Measurements from ENCODE around the gene PTGFRN.

GRCh38 chr1:116933606-116934515 lies 24.1 kb downstream of the PTGFRN start:
- TF ChIP-seq CTCF (conservative IDR thresholded peaks at IDR 0.05; ENCODE audit: low read depth in 2 of 2) (no peak), REST (IDR thresholded peaks at IDR 0.05; ENCODE audit: unreplicated experiment) (no peak), POLR2AphosphoS5 (IDR thresholded peaks at IDR 0.05; ENCODE audit: low read depth) (no peak), STAT1 (IDR thresholded peaks at IDR 0.05; ENCODE audit: unreplicated experiment) (no peak), CREB1 (CRISPR knock-in tag; IDR thresholded peaks at IDR 0.05; ENCODE audit: low read depth) (no peak), JUNB (IDR thresholded peaks at IDR 0.05; ENCODE audit: unreplicated experiment) (no peak), EZH2 (IDR thresholded peaks at IDR 0.05; ENCODE audit: low read depth, unreplicated experiment) (no peak), ZNF114 (CRISPR knock-in tag; IDR thresholded peaks at IDR 0.05) (no peak), EZH2phosphoT487 (IDR thresholded peaks at IDR 0.05; ENCODE audit: unreplicated experiment) (no peak), ZNF331 (CRISPR knock-in tag; IDR thresholded peaks at IDR 0.05; ENCODE audit: low read depth) (no peak), NANOG (IDR thresholded peaks at IDR 0.05; ENCODE audit: borderline replicate concordance) (no peak)
- TF ChIP-seq, protein P1, sequence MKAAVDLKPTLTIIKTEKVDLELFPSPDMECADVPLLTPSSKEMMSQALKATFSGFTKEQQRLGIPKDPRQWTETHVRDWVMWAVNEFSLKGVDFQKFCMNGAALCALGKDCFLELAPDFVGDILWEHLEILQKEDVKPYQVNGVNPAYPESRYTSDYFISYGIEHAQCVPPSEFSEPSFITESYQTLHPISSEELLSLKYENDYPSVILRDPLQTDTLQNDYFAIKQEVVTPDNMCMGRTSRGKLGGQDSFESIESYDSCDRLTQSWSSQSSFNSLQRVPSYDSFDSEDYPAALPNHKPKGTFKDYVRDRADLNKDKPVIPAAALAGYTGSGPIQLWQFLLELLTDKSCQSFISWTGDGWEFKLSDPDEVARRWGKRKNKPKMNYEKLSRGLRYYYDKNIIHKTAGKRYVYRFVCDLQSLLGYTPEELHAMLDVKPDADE (IDR thresholded peaks at IDR 0.05), result no peak
